Mesendoderm (in vitro differentiated cells): ENCODE data around the gene TKT.

ENCODE experiments used
- DNase-seq: peaks from one replicate; pipeline ENCODE4 v3.0.0; 2013
- H2AK5ac ChIP-seq: 2 replicates; pipeline ENCODE4 v1.6.1; 2013; ENCODE audit warnings: low read length, inconsistent platforms
- H2BK120ac ChIP-seq: 2 replicates; pipeline ENCODE4 v1.6.1; 2013; ENCODE audit warnings: low read depth, mild to moderate bottlenecking, low read length, moderate library complexity, mixed read lengths
- H2BK15ac ChIP-seq: replicated peaks from 2 replicates; pipeline ENCODE4 v1.6.1; 2013; ENCODE audit warnings: low read depth, mild to moderate bottlenecking, moderate library complexity
- H2BK5ac ChIP-seq: 2 replicates; pipeline ENCODE4 v1.6.1; 2013; ENCODE audit warnings: low read length, inconsistent platforms
- H3K18ac ChIP-seq: 2 replicates; pipeline ENCODE4 v1.6.1; 2013; ENCODE audit warnings: mild to moderate bottlenecking, low read length, mixed read lengths
- H3K23ac ChIP-seq: one replicate; pipeline ENCODE4 v1.6.1; 2013; ENCODE audit warnings: low read length
- H3K27ac ChIP-seq: 2 replicates; pipeline ENCODE4 v1.5.1; 2013; ENCODE audit warnings: low read depth, mild to moderate bottlenecking, inconsistent platforms, low read length, moderate library complexity
- H3K27me3 ChIP-seq: 2 replicates; pipeline ENCODE4 v1.6.1; 2013; ENCODE audit warnings: low read length, control low read depth, mild to moderate bottlenecking, inconsistent platforms; ENCODE audit not compliant: insufficient read depth, poor library complexity
- H3K36me3 ChIP-seq: 2 replicates; pipeline ENCODE4 v1.6.1; 2013; ENCODE audit warnings: low read length, inconsistent platforms; ENCODE audit not compliant: control insufficient read depth, insufficient read depth
- H3K4ac ChIP-seq: one replicate; pipeline ENCODE4 v1.6.1; 2013; ENCODE audit warnings: low read depth, mild to moderate bottlenecking, low read length, moderate library complexity
- H3K4me1 ChIP-seq: 2 replicates; pipeline ENCODE4 v1.6.1; 2013; ENCODE audit warnings: low read depth, low read length, inconsistent platforms; ENCODE audit not compliant: control insufficient read depth
- H3K4me2 ChIP-seq: 2 replicates; pipeline ENCODE4 v1.6.1; 2013; ENCODE audit warnings: low read length
- H3K4me3 ChIP-seq: 2 replicates; pipeline ENCODE4 v1.5.1; 2013; ENCODE audit warnings: mild to moderate bottlenecking, low read length
- H3K56ac ChIP-seq: one replicate; pipeline ENCODE4 v1.6.1; 2013; ENCODE audit warnings: low read length
- H3K79me1 ChIP-seq: 2 replicates; pipeline ENCODE4 v1.6.1; 2013; ENCODE audit warnings: low read length, inconsistent platforms
- H3K79me2 ChIP-seq: 2 replicates; pipeline ENCODE4 v1.6.1; 2013; ENCODE audit warnings: mild to moderate bottlenecking, low read length; ENCODE audit not compliant: control insufficient read depth, insufficient read depth
- H3K9ac ChIP-seq: 2 replicates; pipeline ENCODE4 v1.6.1; 2013; ENCODE audit warnings: low read length, inconsistent platforms
- H4K5ac ChIP-seq: one replicate; pipeline ENCODE4 v1.6.1; 2013; ENCODE audit warnings: low read length
- H4K8ac ChIP-seq: one replicate; pipeline ENCODE4 v1.6.1; 2013; ENCODE audit warnings: low read depth, mild to moderate bottlenecking, control low read depth, low read length, moderate library complexity
- WGBS: extraction: QIAGEN DNeasy Blood & Tissue Kit; methylation state at CpG from one replicate; pipeline ENCODE4 v1.1.7; 2013; ENCODE audit warnings: low lambda C conversion rate, missing lambda C conversion rate; ENCODE audit not compliant: insufficient coverage; ENCODE audit errors: extremely low coverage; 5-methylcytosine and 5-hydroxymethylcytosine counted together

TKT gene

GRCh38 chr3:53229171-53229570, 26.7 kb downstream of the TKT start:
- H2AK5ac ChIP-seq = no peak overlapping the region
- no peak overlapping the region for H3K4ac ChIP-seq
- H3K27ac ChIP-seq = no peak overlapping the region
- H3K23ac ChIP-seq = no peak overlapping the region
- no peak overlapping the region for H2BK15ac ChIP-seq
- H3K4me2 ChIP-seq = no peak overlapping the region
- no CpG with 5 or more reads among the region's 14 CpGs for WGBS
- no peak overlapping the region for H3K9ac ChIP-seq
- no peak overlapping the region for H3K18ac ChIP-seq
- peaks cover 52% of the 10 kb centered on the region for H3K36me3 ChIP-seq
- H2BK120ac ChIP-seq = no peak overlapping the region
- no peak overlapping the region for H3K56ac ChIP-seq
- no peak overlapping the region for H3K4me3 ChIP-seq
- H4K5ac ChIP-seq = no peak overlapping the region
- H2BK5ac ChIP-seq = no peak overlapping the region
- H4K8ac ChIP-seq = no peak overlapping the region
- DNase-seq = no peak
- H3K4me1 ChIP-seq = no peaks in the 10 kb centered on the region
- H3K79me1 ChIP-seq = no peaks in the 10 kb centered on the region
- H3K79me2 ChIP-seq = no peaks in the 10 kb centered on the region
- no peaks in the 10 kb centered on the region for H3K27me3 ChIP-seq

GRCh38 chr3:53227993-53228885, 27.6 kb downstream of the TKT start:
- no peak overlapping the region for H3K18ac ChIP-seq
- no peak overlapping the region for H2BK120ac ChIP-seq
- no peak overlapping the region for H4K8ac ChIP-seq
- no peaks in the 10 kb centered on the region for H3K4me1 ChIP-seq
- no peak for DNase-seq
- H2BK5ac ChIP-seq = no peak overlapping the region
- H3K4ac ChIP-seq = no peak overlapping the region
- no peak overlapping the region for H3K27ac ChIP-seq
- H3K4me3 ChIP-seq = no peak overlapping the region
- H4K5ac ChIP-seq = no peak overlapping the region
- H3K36me3 ChIP-seq = peaks cover 54% of the 10 kb centered on the region
- no peak overlapping the region for H3K56ac ChIP-seq
- no peaks in the 10 kb centered on the region for H3K79me2 ChIP-seq
- H2AK5ac ChIP-seq = no peak overlapping the region
- no CpG with 5 or more reads among the region's 24 CpGs for WGBS
- no peak overlapping the region for H3K4me2 ChIP-seq
- no peaks in the 10 kb centered on the region for H3K79me1 ChIP-seq
- H3K9ac ChIP-seq = no peak overlapping the region
- no peak overlapping the region for H2BK15ac ChIP-seq
- no peak overlapping the region for H3K23ac ChIP-seq
- H3K27me3 ChIP-seq = no peaks in the 10 kb centered on the region

- Histone ChIP-seq H2BK15ac (no peak overlapping the region), H2BK120ac (no peak overlapping the region), H3K23ac (no peak overlapping the region), H3K36me3 (peaks cover 51% of the 10 kb centered on the region), H3K4ac (no peak overlapping the region), H3K79me2 (no peaks in the 10 kb centered on the region), H3K18ac (no peak overlapping the region), H3K79me1 (no peaks in the 10 kb centered on the region), H3K56ac (no peak overlapping the region), H3K27ac (no peak overlapping the region), H3K27me3 (no peaks in the 10 kb centered on the region), H2AK5ac (no peak overlapping the region), H3K4me2 (no peak overlapping the region), H4K5ac (no peak overlapping the region), H2BK5ac (no peak overlapping the region), H3K9ac (no peak overlapping the region), H4K8ac (no peak overlapping the region), H3K4me3 (no peak overlapping the region), H3K4me1 (no peaks in the 10 kb centered on the region)
- no peak for DNase-seq
- no CpG with 5 or more reads among the region's 17 CpGs for WGBS
Observed at GRCh38 chr3:53226841-53227407, 28.9 kb downstream of the TKT start.

GRCh38 chr3:53226142-53226840, 29.5 kb downstream of the TKT start:
- Histone ChIP-seq H3K23ac (no peak overlapping the region), H4K5ac (no peak overlapping the region), H2AK5ac (no peak overlapping the region), H3K4ac (no peak overlapping the region), H2BK5ac (no peak overlapping the region), H3K18ac (no peak overlapping the region), H3K79me2 (no peaks in the 10 kb centered on the region), H2BK15ac (no peak overlapping the region), H3K9ac (no peak overlapping the region), H3K4me3 (no peak overlapping the region), H3K27ac (no peak overlapping the region), H2BK120ac (no peak overlapping the region), H3K56ac (no peak overlapping the region), H3K4me1 (no peaks in the 10 kb centered on the region), H3K27me3 (no peaks in the 10 kb centered on the region), H3K36me3 (peaks cover 47% of the 10 kb centered on the region), H3K4me2 (no peak overlapping the region), H4K8ac (no peak overlapping the region), H3K79me1 (no peaks in the 10 kb centered on the region)
- no CpG with 5 or more reads among the region's 12 CpGs for WGBS
- no peak for DNase-seq

GRCh38 chr3:53225651-53226050, 30.2 kb downstream of the TKT start:
- Histone ChIP-seq H3K79me1 (no peaks in the 10 kb centered on the region), H3K4me2 (no peak overlapping the region), H3K18ac (no peak overlapping the region), H2BK120ac (no peak overlapping the region), H3K56ac (no peak overlapping the region), H3K9ac (no peak overlapping the region), H3K4ac (no peak overlapping the region), H3K36me3 (peaks cover 43% of the 10 kb centered on the region), H3K23ac (no peak overlapping the region), H3K4me3 (no peak overlapping the region), H2BK5ac (no peak overlapping the region), H3K27me3 (no peaks in the 10 kb centered on the region), H4K5ac (no peak overlapping the region), H2BK15ac (no peak overlapping the region), H3K4me1 (no peaks in the 10 kb centered on the region), H3K27ac (no peak overlapping the region), H4K8ac (no peak overlapping the region), H2AK5ac (no peak overlapping the region), H3K79me2 (no peaks in the 10 kb centered on the region)
- WGBS = no CpG with 5 or more reads among the region's 7 CpGs
- DNase-seq = no peak
